Measurements from ENCODE around the gene TICAM1.
A peak's percentile ranks its signal among the peaks of the same experiment; 100 is the strongest.
"Not testable (repeated sequence)": the region's sequence is repeated elsewhere in the genome, so short reads cannot be mapped to it uniquely, and the experiment has no call there.

The TICAM1 gene

DNA sequence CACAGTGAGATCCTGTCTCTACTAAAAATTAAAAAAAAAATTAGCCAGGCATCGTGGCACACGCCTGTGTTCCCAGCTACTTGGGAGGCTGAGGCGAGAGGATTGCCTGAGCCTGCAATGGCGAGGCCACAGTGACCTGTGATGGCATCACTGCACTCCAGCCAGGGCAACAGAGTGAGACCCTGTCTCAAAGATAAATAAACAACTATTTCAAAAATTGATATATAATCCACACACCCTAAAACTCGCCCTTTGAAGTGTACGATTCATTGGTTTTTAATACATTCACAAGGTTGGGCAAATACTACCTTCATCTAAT, 12.1 kb upstream of the TICAM1 start:
- TF ChIP-seq, protein P1, sequence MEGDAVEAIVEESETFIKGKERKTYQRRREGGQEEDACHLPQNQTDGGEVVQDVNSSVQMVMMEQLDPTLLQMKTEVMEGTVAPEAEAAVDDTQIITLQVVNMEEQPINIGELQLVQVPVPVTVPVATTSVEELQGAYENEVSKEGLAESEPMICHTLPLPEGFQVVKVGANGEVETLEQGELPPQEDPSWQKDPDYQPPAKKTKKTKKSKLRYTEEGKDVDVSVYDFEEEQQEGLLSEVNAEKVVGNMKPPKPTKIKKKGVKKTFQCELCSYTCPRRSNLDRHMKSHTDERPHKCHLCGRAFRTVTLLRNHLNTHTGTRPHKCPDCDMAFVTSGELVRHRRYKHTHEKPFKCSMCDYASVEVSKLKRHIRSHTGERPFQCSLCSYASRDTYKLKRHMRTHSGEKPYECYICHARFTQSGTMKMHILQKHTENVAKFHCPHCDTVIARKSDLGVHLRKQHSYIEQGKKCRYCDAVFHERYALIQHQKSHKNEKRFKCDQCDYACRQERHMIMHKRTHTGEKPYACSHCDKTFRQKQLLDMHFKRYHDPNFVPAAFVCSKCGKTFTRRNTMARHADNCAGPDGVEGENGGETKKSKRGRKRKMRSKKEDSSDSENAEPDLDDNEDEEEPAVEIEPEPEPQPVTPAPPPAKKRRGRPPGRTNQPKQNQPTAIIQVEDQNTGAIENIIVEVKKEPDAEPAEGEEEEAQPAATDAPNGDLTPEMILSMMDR (IDR thresholded peaks at IDR 0.05; ENCODE audit: borderline replicate concordance, control extremely low read depth, extremely low read depth, insufficient read depth, missing control alignments) = no peak
- no peak for DNase-seq (ENCODE audit: low spot score)
- in situ Hi-C loops (cut with MboI; ENCODE audit: low sequenced_read_pairs, unreplicated experiment) = no loop called here

DNA sequence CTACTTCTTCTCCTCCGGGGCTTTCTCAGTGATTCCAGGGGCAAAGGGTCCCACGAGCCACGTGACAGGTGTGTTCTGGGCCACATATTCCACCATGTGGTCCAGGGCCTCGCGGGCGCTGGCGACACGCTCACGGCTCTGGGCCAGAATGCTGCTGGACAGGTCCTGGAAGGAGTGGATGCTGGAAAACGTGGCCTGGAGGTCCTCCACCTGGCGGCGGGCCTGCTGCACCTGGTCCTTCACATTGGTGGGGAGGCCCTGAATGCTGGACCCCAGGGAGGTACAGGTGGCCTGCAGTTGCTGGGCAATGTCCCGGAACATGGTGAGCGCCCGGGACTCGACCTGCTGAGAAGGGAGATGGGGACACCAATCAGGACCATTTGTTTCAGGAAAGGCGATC, 7.7 kb upstream of the TICAM1 start:
- in situ Hi-C loops (cut with MboI; ENCODE audit: low sequenced_read_pairs, unreplicated experiment) = no loop called here
- TF ChIP-seq, protein P1 (IDR thresholded peaks at IDR 0.05; ENCODE audit: borderline replicate concordance, control extremely low read depth, extremely low read depth, insufficient read depth, missing control alignments) = no peak
- DNase-seq (ENCODE audit: low spot score) = no peak

DNA sequence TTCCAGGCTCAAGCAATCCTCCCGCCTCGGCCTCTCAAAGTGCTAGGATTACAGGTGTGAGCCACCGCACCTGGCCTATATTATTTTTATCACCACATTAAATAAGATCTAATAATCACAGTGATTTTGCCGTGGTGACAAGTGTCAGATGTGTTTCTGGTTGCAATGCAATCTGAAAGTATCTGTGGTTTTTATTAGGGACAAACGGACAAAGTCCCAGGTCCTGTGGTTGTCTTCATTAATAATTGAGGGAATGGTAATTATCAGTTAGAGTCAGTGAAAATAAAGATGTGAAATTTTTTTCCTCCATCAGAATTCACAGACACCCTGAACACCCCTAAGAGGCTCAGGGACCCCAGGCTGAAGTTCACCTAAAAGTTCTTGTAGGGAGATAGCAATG, 1.3 kb upstream of the TICAM1 start:
- TF ChIP-seq, protein P1 (IDR thresholded peaks at IDR 0.05; ENCODE audit: borderline replicate concordance, control extremely low read depth, extremely low read depth, insufficient read depth, missing control alignments) = no peak
- DNase-seq (ENCODE audit: low spot score) = no peak
- in situ Hi-C loops (cut with MboI; ENCODE audit: low sequenced_read_pairs, unreplicated experiment) = no loop called here

DNA sequence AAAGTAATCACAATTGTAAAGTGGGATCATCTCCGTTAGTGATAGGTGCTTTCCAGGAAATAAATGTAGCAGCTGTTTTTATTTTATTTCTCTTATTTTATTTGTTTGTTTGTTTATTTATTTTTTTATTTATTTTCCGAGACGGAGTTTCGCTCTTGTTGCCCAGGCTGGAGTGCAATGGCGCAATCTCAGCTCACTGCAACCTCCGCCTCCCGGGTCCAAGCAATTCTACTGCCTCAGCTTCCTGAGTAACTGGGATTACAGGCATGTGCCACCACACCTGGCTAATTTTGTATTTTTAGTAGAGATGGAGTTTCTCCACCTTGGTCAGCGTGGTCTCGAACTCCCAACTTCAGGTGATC, 448 bp upstream of the TICAM1 start:
- in situ Hi-C loops (cut with MboI; ENCODE audit: low sequenced_read_pairs, unreplicated experiment); DNase-seq (ENCODE audit: low spot score): not testable (repeated sequence)

DNA sequence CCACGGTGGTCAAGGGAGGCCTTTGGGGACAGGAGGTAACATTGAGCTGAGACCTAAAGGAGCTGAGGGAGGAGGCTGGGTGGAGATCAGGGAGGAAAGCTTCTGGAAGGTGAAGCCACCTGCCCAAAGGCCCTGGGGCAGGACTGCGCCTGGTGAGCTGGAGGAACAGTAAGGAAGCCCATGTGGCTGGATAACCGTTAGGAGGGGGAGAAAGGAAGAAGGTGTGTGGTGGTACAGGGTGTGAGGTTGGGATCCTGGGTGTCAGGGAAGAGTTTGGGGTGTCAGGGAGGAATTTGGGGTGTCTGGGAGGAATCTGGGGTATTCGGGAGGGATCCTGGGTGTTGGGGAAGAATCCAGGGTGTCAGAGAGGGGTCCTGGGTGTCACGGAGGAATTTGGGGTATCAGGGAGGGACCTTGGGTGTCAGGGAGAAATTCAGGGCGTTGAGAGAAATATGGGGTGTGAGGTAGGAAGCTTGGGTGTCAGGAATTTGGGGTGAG, 695 bp downstream of the TICAM1 start:
- TF ChIP-seq, protein P1 (IDR thresholded peaks at IDR 0.05; ENCODE audit: borderline replicate concordance, control extremely low read depth, extremely low read depth, insufficient read depth, missing control alignments) = no peak
- no peak for DNase-seq (ENCODE audit: low spot score)
- in situ Hi-C loops (cut with MboI; ENCODE audit: low sequenced_read_pairs, unreplicated experiment) = no loop called here

DNA sequence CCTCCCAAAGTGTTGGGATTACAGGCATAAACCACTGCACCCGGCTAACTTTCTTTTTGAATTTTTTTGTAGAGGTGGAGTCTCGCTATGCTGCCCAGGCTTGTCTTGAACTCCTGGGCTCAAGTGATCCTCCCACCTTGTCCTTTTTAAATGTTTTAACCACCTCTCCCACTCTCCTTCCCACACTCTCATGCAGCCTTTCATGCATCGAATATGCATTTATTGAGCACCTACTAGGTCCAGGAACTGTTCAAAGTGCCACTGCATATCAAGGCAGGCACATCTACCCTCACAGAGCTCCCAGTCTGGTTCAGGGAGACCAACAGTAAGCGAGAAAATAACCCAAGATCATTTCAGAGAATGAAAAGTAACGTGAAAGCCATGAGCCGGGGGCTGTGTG, 1.2 kb downstream of the TICAM1 start:
- TF ChIP-seq, protein P1 (IDR thresholded peaks at IDR 0.05; ENCODE audit: borderline replicate concordance, control extremely low read depth, extremely low read depth, insufficient read depth, missing control alignments) = no peak

DNA sequence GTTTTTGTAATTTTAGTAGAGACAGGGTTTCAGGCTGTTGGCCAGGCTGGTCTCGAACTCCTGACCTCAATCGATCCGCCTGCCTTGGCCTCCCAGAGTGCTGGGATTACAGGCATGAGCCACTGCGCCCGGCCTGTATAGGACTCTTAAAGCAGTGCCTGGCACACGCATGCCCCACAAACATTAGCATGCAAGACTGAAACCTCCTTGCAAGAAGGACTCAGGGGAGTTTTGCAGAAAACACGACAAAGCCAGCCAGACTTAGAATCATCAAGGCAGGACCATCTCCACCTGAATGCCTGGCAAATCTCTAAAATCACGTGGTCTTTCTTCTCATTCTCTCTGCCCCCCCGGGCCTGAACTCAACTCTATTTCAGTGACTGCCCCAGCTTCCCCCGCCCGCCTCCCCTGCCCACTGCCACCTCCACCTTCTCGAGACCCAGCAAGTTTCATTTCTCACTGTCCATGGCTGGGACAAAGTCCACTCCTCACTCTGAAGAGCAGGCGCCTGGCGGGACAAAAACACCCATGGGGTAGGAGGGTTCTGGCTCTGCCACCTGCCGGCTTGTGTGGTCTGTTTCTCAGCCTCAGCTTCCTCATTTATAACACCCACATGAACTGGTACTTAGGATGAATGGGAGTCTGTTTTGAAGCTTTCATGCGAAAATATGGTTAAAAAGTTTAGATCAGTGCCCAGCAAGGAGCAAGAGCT, 2.4 kb downstream of the TICAM1 start:
- in situ Hi-C loops (cut with MboI; ENCODE audit: low sequenced_read_pairs, unreplicated experiment) = no loop called here
- DNase-seq (ENCODE audit: low spot score) = peak; percentile 44
- TF ChIP-seq, protein P1 (IDR thresholded peaks at IDR 0.05; ENCODE audit: borderline replicate concordance, control extremely low read depth, extremely low read depth, insufficient read depth, missing control alignments) = no peak

More for the DNA sequence above, 1.2 kb downstream of the TICAM1 start:
- in situ Hi-C loops (cut with MboI; ENCODE audit: low sequenced_read_pairs, unreplicated experiment) = no loop called here
- DNase-seq (ENCODE audit: low spot score) = no peak
